A673 (cell line): ENCODE measurements around the gene TMEM61.

Experiments used
- EZH2 ChIP-seq: fragments of 200-600 bp; sonication (generic); IDR thresholded peaks from 2 replicates; pipeline ENCODE4 v1.6.1; 2017; ENCODE audit warnings: borderline replicate concordance, low read depth, mild to moderate bottlenecking, mixed read lengths, antibody characterized with exemption, low read length; ENCODE audit not compliant: poor library complexity, severe bottlenecking
- TF ChIP-seq, protein P1 (sequence below): fragments of 300-800, 200-600 bp; sonication (generic); conservative IDR thresholded peaks from 2 replicates; pipeline ENCODE4 v1.5.1; 2017; ENCODE audit warnings: low read depth, mild to moderate bottlenecking, antibody characterized with exemption, low read length, moderate library complexity, mixed read lengths

DNA sequence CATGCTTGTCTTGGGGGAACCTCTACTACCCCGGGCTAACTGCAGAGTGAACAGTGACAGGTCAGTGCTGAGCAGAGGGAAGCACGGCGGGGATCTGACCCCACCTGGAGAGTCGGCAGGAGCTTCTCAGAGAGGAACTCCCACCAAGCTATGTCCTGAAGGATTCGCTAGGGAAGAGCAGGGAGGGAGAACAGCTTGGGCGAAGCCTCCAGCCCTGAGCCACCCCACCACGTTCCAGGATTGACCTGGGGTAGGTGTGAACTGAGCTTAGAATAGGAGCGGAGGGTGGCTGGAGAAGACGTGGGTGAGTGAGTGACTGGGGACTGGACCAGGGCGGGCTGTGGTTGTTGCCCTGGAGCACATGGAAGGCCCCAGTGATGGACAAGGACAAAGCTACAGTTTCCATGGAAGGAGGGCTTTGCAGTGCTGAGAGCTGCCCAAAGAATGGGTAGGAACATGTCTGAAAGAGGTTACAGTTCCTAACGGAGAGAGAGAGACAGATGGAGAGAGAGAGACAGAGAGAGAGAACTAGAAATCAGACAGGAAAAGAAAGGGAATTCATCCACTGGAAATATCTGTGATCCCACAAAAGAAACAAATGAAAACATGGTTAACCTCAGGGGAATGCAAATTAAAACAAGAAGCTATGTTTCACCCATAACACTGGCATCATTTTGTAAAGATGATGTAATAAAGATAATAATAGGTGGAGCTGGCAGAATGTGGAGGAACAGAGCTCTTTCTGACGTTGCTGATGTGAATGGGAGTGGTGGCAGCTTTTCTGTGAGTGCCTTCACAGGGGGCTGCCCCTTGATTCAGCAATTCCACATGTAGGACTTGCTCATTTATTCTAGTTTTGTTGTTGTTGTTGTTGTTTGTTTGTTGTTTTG lies 35.5 kb downstream of the TMEM61 start:
- TF ChIP-seq, protein P1, sequence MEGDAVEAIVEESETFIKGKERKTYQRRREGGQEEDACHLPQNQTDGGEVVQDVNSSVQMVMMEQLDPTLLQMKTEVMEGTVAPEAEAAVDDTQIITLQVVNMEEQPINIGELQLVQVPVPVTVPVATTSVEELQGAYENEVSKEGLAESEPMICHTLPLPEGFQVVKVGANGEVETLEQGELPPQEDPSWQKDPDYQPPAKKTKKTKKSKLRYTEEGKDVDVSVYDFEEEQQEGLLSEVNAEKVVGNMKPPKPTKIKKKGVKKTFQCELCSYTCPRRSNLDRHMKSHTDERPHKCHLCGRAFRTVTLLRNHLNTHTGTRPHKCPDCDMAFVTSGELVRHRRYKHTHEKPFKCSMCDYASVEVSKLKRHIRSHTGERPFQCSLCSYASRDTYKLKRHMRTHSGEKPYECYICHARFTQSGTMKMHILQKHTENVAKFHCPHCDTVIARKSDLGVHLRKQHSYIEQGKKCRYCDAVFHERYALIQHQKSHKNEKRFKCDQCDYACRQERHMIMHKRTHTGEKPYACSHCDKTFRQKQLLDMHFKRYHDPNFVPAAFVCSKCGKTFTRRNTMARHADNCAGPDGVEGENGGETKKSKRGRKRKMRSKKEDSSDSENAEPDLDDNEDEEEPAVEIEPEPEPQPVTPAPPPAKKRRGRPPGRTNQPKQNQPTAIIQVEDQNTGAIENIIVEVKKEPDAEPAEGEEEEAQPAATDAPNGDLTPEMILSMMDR: no peak
- TF ChIP-seq EZH2: no peak
